ENCODE measurements around the gene QPCT. TPM values are rescaled to one million over a fixed set of nuclear protein-coding genes. Genes with fewer than 3 reads are reported as not detected.

QPCT gene
- total RNA-seq, 1 experiment from 2014 or later: 0.90 TPM

- no peaks in the 10 kb centered on the region for H3K36me3 ChIP-seq (replicated peaks; ENCODE audit: control insufficient read depth, insufficient read depth, low read length)
- H3K4me3 ChIP-seq (ENCODE audit: insufficient read depth, low read depth, low read length): no peak overlapping the region
- no peak for DNase-seq
- no peaks in the 10 kb centered on the region for H3K27me3 ChIP-seq (ENCODE audit: control insufficient read depth, insufficient read depth, low read length)
Observed at GRCh38 chr2:37358466-37358865, 14.0 kb downstream of the QPCT start.

GRCh38 chr2:37361216-37361815 lies 16.9 kb downstream of the QPCT start:
- no peak for DNase-seq
- Histone ChIP-seq H3K36me3 (replicated peaks; ENCODE audit: control insufficient read depth, insufficient read depth, low read length) (no peaks in the 10 kb centered on the region), H3K4me3 (ENCODE audit: insufficient read depth, low read depth, low read length) (no peak overlapping the region), H3K27me3 (ENCODE audit: control insufficient read depth, insufficient read depth, low read length) (no peaks in the 10 kb centered on the region)

- no peak overlapping the region for H3K4me3 ChIP-seq (ENCODE audit: insufficient read depth, low read depth, low read length)
- H3K36me3 ChIP-seq (replicated peaks; ENCODE audit: control insufficient read depth, insufficient read depth, low read length): no peaks in the 10 kb centered on the region
- H3K27me3 ChIP-seq (ENCODE audit: control insufficient read depth, insufficient read depth, low read length): no peaks in the 10 kb centered on the region
- no peak for DNase-seq
Observed at GRCh38 chr2:37361994-37362698, 17.7 kb downstream of the QPCT start.

GRCh38 chr2:37364351-37364750 lies 19.9 kb downstream of the QPCT start:
- no peaks in the 10 kb centered on the region for H3K36me3 ChIP-seq (replicated peaks; ENCODE audit: control insufficient read depth, insufficient read depth, low read length)
- DNase-seq: no peak
- H3K4me3 ChIP-seq (ENCODE audit: insufficient read depth, low read depth, low read length): no peak overlapping the region
- H3K27me3 ChIP-seq (ENCODE audit: control insufficient read depth, insufficient read depth, low read length): no peaks in the 10 kb centered on the region

- Histone ChIP-seq H3K36me3 (replicated peaks; ENCODE audit: control insufficient read depth, insufficient read depth, low read length) (no peaks in the 10 kb centered on the region), H3K27me3 (ENCODE audit: control insufficient read depth, insufficient read depth, low read length) (no peaks in the 10 kb centered on the region), H3K4me3 (ENCODE audit: insufficient read depth, low read depth, low read length) (no peak overlapping the region)
- no peak for DNase-seq
Observed at GRCh38 chr2:37365669-37366068, 21.2 kb downstream of the QPCT start.

- DNase-seq: no peak
- H3K4me3 ChIP-seq (ENCODE audit: insufficient read depth, low read depth, low read length): no peak overlapping the region
- no peaks in the 10 kb centered on the region for H3K27me3 ChIP-seq (ENCODE audit: control insufficient read depth, insufficient read depth, low read length)
- H3K36me3 ChIP-seq (replicated peaks; ENCODE audit: control insufficient read depth, insufficient read depth, low read length): no peaks in the 10 kb centered on the region
Observed at GRCh38 chr2:37366773-37367172, 22.3 kb downstream of the QPCT start.

- H3K4me3 ChIP-seq (ENCODE audit: insufficient read depth, low read depth, low read length): no peak overlapping the region
- H3K36me3 ChIP-seq (replicated peaks; ENCODE audit: control insufficient read depth, insufficient read depth, low read length): no peaks in the 10 kb centered on the region
- no peak for DNase-seq
- no peaks in the 10 kb centered on the region for H3K27me3 ChIP-seq (ENCODE audit: control insufficient read depth, insufficient read depth, low read length)
Observed at GRCh38 chr2:37367310-37367709, 22.9 kb downstream of the QPCT start.

GRCh38 chr2:37367984-37368383 lies 23.6 kb downstream of the QPCT start:
- no peak for DNase-seq
- no peaks in the 10 kb centered on the region for H3K27me3 ChIP-seq (ENCODE audit: control insufficient read depth, insufficient read depth, low read length)
- no peaks in the 10 kb centered on the region for H3K36me3 ChIP-seq (replicated peaks; ENCODE audit: control insufficient read depth, insufficient read depth, low read length)
- no peak overlapping the region for H3K4me3 ChIP-seq (ENCODE audit: insufficient read depth, low read depth, low read length)

GRCh38 chr2:37370666-37371065 lies 26.2 kb downstream of the QPCT start:
- H3K27me3 ChIP-seq (ENCODE audit: control insufficient read depth, insufficient read depth, low read length): no peaks in the 10 kb centered on the region
- H3K4me3 ChIP-seq (ENCODE audit: insufficient read depth, low read depth, low read length): no peak overlapping the region
- no peak for DNase-seq
- no peaks in the 10 kb centered on the region for H3K36me3 ChIP-seq (replicated peaks; ENCODE audit: control insufficient read depth, insufficient read depth, low read length)

GRCh38 chr2:37372000-37372399 lies 27.6 kb downstream of the QPCT start:
- no peaks in the 10 kb centered on the region for H3K27me3 ChIP-seq (ENCODE audit: control insufficient read depth, insufficient read depth, low read length)
- H3K4me3 ChIP-seq (ENCODE audit: insufficient read depth, low read depth, low read length): no peak overlapping the region
- DNase-seq: no peak
- H3K36me3 ChIP-seq (replicated peaks; ENCODE audit: control insufficient read depth, insufficient read depth, low read length): no peaks in the 10 kb centered on the region

GRCh38 chr2:37375741-37376288 lies 31.4 kb downstream of the QPCT start:
- Histone ChIP-seq H3K36me3 (replicated peaks; ENCODE audit: control insufficient read depth, insufficient read depth, low read length) (no peaks in the 10 kb centered on the region), H3K27me3 (ENCODE audit: control insufficient read depth, insufficient read depth, low read length) (no peaks in the 10 kb centered on the region), H3K4me3 (ENCODE audit: insufficient read depth, low read depth, low read length) (no peak overlapping the region)
- no peak for DNase-seq

- Histone ChIP-seq H3K4me3 (ENCODE audit: insufficient read depth, low read depth, low read length) (no peak overlapping the region), H3K27me3 (ENCODE audit: control insufficient read depth, insufficient read depth, low read length) (no peaks in the 10 kb centered on the region), H3K36me3 (replicated peaks; ENCODE audit: control insufficient read depth, insufficient read depth, low read length) (no peaks in the 10 kb centered on the region)
- DNase-seq: no peak
Observed at GRCh38 chr2:37376421-37377186, 32.2 kb downstream of the QPCT start.

GRCh38 chr2:37377187-37377532 lies 32.7 kb downstream of the QPCT start:
- Histone ChIP-seq H3K36me3 (replicated peaks; ENCODE audit: control insufficient read depth, insufficient read depth, low read length) (no peaks in the 10 kb centered on the region), H3K27me3 (ENCODE audit: control insufficient read depth, insufficient read depth, low read length) (no peaks in the 10 kb centered on the region), H3K4me3 (ENCODE audit: insufficient read depth, low read depth, low read length) (no peak overlapping the region)
- DNase-seq: no peak

GRCh38 chr2:37378411-37378810 lies 34.0 kb downstream of the QPCT start:
- H3K4me3 ChIP-seq (ENCODE audit: insufficient read depth, low read depth, low read length): no peak overlapping the region
- no peak for DNase-seq

GRCh38 chr2:37379881-37380296 lies 35.5 kb downstream of the QPCT start:
- H3K4me3 ChIP-seq (ENCODE audit: insufficient read depth, low read depth, low read length): no peak overlapping the region
- no peaks in the 10 kb centered on the region for H3K27me3 ChIP-seq (ENCODE audit: control insufficient read depth, insufficient read depth, low read length)
- H3K36me3 ChIP-seq (replicated peaks; ENCODE audit: control insufficient read depth, insufficient read depth, low read length): no peaks in the 10 kb centered on the region
- DNase-seq: no peak

More at GRCh38 chr2:37378411-37378810, 34.0 kb downstream of the QPCT start:
- H3K36me3 ChIP-seq (replicated peaks; ENCODE audit: control insufficient read depth, insufficient read depth, low read length): no peaks in the 10 kb centered on the region
- H3K27me3 ChIP-seq (ENCODE audit: control insufficient read depth, insufficient read depth, low read length): no peaks in the 10 kb centered on the region
